Measurements from ENCODE around the gene SLC22A16. TPM values are rescaled to one million over a fixed set of nuclear protein-coding genes. Genes with fewer than 3 reads are reported as not detected.

Gene SLC22A16
- total and polyA plus RNA-seq, 10 donors = 0.07 to 2.8 (median 1.1) TPM; not detected in 2

GRCh38 chr6:110398778-110399177, 77.6 kb downstream of the SLC22A16 start:
- 71 to 85% (median 75%) methylated on average over 4 of the region's 4 CpGs for WGBS, 5 donors
- Histone ChIP-seq H3K9me3 (no peaks in the 10 kb centered on the region), H3K36me3 (no peaks in the 10 kb centered on the region), H3K27me3 (replicated peaks in 1 of 7) (no peaks in the 10 kb centered on the region), H3K27ac (no peak overlapping the region), H3K4me1 (peaks cover 0 to 20% (median 0%) of the 10 kb centered on the region in 6 donors), H3K4me3 (no peak overlapping the region)
- no peak for DNase-seq
- intact Hi-C loops (cut with DNase I; ENCODE audit: low total_unique reads) = no loop called here
- TF ChIP-seq CTCF (IDR thresholded peaks at IDR 0.05 in 8 of 11, conservative IDR thresholded peaks at IDR 0.05 in 3 of 11) (no peak), POLR2A (IDR thresholded peaks at IDR 0.05) (no peak), POLR2AphosphoS5 (IDR thresholded peaks at IDR 0.05) (no peak)

GRCh38 chr6:110395221-110395620, 81.2 kb downstream of the SLC22A16 start:
- Histone ChIP-seq H3K4me3 (no peak overlapping the region), H3K27ac (no peak overlapping the region), H3K27me3 (replicated peaks in 1 of 7) (no peaks in the 10 kb centered on the region), H3K36me3 (no peaks in the 10 kb centered on the region), H3K4me1 (peaks cover 0 to 15% (median 3%) of the 10 kb centered on the region in 6 donors), H3K9me3 (no peaks in the 10 kb centered on the region)
- WGBS, 5 donors = 66 to 91% (median 73%) methylated on average over 4 of the region's 4 CpGs
- TF ChIP-seq POLR2A (IDR thresholded peaks at IDR 0.05) (no peak), CTCF (IDR thresholded peaks at IDR 0.05 in 8 of 11, conservative IDR thresholded peaks at IDR 0.05 in 3 of 11) (no peak), POLR2AphosphoS5 (IDR thresholded peaks at IDR 0.05) (no peak)
- DNase-seq = no peak
- intact Hi-C loops (cut with DNase I; ENCODE audit: low total_unique reads) = no loop called here

DNA sequence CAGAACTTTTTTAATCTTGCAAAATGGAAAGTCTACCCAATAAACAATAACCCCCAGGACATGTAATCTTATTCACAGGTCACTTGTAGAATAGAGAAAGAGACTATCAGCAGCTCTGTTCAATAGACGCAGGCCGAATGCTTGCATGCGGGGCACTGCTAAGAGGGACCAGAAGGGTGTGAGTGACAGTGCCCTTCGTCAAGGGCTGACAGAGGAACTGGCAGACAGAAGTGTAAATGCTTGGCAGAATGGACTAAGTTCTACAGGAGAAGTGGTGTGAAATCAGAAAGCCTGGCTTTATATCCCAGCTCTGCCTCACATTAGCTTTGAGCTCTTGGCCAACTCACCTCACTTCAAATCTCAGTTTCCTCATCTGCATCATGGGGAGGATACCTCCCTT, 82.0 kb downstream of the SLC22A16 start:
- no peak for DNase-seq
- peaks cover 0 to 13% (median 2%) of the 10 kb centered on the region in 6 donors for H3K4me1 ChIP-seq
- TF ChIP-seq CTCF (IDR thresholded peaks at IDR 0.05 in 8 of 11, conservative IDR thresholded peaks at IDR 0.05 in 3 of 11) (no peak), POLR2A (IDR thresholded peaks at IDR 0.05) (no peak), POLR2AphosphoS5 (IDR thresholded peaks at IDR 0.05) (no peak)
- WGBS, 5 donors = 90 to 97% (median 91%) methylated on average over 4 of the region's 4 CpGs
- H3K9me3 ChIP-seq = no peaks in the 10 kb centered on the region
- H3K27me3 ChIP-seq (replicated peaks in 1 of 7) = no peaks in the 10 kb centered on the region
- intact Hi-C loops (cut with DNase I; ENCODE audit: low total_unique reads) = no loop called here
- H3K36me3 ChIP-seq = no peaks in the 10 kb centered on the region
- no peak overlapping the region for H3K4me3 ChIP-seq
- no peak overlapping the region for H3K27ac ChIP-seq

DNA sequence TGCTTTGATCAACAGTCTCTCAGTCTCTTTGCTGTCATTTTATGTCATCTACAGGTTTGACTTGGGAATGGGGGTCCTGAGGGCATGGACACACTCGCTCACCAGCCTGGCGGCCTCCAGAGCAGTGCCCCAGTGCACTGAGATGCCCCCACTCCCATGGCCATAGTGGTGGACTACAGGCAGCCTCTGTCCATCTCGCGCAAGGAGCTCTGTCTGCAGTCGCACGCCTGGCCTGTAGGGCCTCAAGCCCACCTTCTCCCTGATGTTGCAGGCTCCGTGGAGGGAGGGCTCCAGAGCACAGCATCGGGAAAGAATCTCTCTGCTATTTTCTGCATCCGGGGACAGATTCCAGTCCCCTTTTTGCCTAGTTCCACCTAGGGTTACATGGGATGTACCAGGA, 83.7 kb downstream of the SLC22A16 start:
- 86 to 94% (median 88%) methylated on average over 9 of the region's 9 CpGs for WGBS, 5 donors
- intact Hi-C loops (cut with DNase I; ENCODE audit: low total_unique reads) = no loop called here
- DNase-seq = no peak
- Histone ChIP-seq H3K9me3 (no peaks in the 10 kb centered on the region), H3K4me1 (peaks cover 0 to 13% (median 0%) of the 10 kb centered on the region in 6 donors), H3K27me3 (replicated peaks in 1 of 7) (no peaks in the 10 kb centered on the region), H3K36me3 (no peaks in the 10 kb centered on the region), H3K4me3 (no peak overlapping the region), H3K27ac (no peak overlapping the region)
- TF ChIP-seq POLR2A (IDR thresholded peaks at IDR 0.05) = no peak
- TF ChIP-seq POLR2AphosphoS5 (IDR thresholded peaks at IDR 0.05) = no peak
- no peak for TF ChIP-seq CTCF (IDR thresholded peaks at IDR 0.05 in 8 of 11, conservative IDR thresholded peaks at IDR 0.05 in 3 of 11)
